AG09309 (cell line): Measurements from ENCODE around the gene KIF25.

ENCODE experiments used
- DNase-seq: peaks from one replicate; pipeline ENCODE4 v3.0.0-alpha.2; 2010; ENCODE audit warnings: low read depth
- H3K4me3 ChIP-seq: 2 replicates; pipeline ENCODE4 v1.5.1; 2011; ENCODE audit warnings: mild to moderate bottlenecking, low read depth, low read length, moderate library complexity; ENCODE audit not compliant: control insufficient read depth
- TF ChIP-seq, protein P1 (sequence below): IDR thresholded peaks from 2 replicates; pipeline ENCODE4 v1.5.1; 2011; ENCODE audit warnings: mild to moderate bottlenecking, low read depth, low read length, inconsistent platforms; ENCODE audit not compliant: insufficient read depth, control insufficient read depth; ENCODE audit errors: missing control alignments

KIF25 gene

GRCh38 chr6:168028181-168028580 lies 30.7 kb downstream of the KIF25 start:
- TF ChIP-seq, protein P1, sequence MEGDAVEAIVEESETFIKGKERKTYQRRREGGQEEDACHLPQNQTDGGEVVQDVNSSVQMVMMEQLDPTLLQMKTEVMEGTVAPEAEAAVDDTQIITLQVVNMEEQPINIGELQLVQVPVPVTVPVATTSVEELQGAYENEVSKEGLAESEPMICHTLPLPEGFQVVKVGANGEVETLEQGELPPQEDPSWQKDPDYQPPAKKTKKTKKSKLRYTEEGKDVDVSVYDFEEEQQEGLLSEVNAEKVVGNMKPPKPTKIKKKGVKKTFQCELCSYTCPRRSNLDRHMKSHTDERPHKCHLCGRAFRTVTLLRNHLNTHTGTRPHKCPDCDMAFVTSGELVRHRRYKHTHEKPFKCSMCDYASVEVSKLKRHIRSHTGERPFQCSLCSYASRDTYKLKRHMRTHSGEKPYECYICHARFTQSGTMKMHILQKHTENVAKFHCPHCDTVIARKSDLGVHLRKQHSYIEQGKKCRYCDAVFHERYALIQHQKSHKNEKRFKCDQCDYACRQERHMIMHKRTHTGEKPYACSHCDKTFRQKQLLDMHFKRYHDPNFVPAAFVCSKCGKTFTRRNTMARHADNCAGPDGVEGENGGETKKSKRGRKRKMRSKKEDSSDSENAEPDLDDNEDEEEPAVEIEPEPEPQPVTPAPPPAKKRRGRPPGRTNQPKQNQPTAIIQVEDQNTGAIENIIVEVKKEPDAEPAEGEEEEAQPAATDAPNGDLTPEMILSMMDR: no peak
- no peak for DNase-seq
- H3K4me3 ChIP-seq: no peak overlapping the region

- no peak overlapping the region for H3K4me3 ChIP-seq
- TF ChIP-seq, protein P1: no peak
- DNase-seq: no peak
Observed at GRCh38 chr6:168029459-168030217, 32.2 kb downstream of the KIF25 start.

DNA sequence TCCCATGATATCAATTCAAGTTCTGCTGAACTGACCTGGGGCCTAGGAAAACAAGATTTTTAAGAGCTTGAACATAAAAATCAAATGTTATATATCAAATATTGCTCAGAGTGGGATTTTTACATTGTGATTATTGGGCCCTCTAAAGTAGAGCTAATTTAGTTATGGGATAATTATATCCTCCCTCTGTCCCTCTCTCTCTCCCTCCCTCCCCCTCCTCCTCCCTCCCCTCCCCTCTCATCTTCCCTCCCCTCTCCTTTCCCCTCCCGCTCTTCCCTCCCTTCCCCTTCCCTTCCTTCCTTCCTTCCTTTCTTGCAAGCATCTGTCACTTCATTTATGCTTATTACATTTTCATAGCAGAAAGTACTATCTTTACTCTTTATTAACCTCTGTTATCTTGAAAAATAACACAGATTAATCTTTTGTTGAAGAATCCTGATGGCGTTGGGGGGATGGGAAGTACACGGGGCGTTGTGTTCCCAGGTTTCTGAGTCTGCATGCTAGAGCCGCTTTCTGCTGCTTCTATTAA lies 32.8 kb downstream of the KIF25 start:
- DNase-seq: no peak
- TF ChIP-seq, protein P1: no peak
- no peak overlapping the region for H3K4me3 ChIP-seq

DNA sequence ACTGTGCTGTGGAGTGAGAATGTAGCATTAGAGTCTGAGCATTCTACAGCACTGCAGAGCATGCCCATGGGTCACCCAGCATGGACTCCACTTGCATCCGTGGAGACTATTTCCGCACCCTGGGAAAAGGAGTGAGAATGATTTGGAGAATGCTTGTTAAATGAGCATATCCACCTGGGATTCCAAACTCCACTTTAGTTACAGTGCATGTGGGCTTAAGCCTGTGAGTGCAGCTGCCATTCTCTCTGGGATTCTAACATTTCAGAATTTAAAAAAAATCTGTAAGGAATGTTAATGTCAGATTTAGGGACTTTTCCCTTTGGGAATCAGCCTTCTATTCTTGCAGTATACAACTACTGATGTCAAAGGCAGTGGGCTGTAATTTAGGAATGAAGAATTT lies 33.4 kb downstream of the KIF25 start:
- TF ChIP-seq, protein P1: no peak
- H3K4me3 ChIP-seq: no peak overlapping the region
- no peak for DNase-seq

DNA sequence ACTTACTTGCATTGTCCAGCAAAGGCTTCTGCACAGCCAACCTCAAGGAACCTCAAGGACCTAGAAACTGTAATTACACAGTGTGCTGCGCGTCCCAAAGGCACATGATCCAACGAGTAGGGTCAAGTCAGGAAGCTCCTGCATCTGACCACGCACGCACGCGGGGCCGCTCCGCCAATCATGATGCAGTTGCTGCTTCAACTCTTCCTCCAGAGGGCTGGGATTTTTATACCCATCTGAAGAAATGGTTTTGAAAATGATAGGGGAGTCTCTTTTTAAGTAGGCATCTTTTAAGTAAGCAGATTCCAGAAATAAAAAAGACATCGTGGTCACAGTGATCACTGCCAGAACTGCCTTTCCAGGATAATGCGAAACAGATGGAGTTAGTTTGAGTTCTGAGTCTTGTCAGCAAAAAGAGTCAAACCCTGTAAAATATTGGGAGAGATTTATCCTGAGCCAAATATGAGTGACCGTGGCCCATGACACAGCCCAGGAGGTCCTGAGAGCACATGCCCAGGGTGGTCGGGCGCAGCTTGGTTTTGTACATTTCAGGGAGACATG lies 34.0 kb downstream of the KIF25 start:
- no peak overlapping the region for H3K4me3 ChIP-seq
- DNase-seq: peak; percentile 60
- TF ChIP-seq, protein P1: no peak

DNA sequence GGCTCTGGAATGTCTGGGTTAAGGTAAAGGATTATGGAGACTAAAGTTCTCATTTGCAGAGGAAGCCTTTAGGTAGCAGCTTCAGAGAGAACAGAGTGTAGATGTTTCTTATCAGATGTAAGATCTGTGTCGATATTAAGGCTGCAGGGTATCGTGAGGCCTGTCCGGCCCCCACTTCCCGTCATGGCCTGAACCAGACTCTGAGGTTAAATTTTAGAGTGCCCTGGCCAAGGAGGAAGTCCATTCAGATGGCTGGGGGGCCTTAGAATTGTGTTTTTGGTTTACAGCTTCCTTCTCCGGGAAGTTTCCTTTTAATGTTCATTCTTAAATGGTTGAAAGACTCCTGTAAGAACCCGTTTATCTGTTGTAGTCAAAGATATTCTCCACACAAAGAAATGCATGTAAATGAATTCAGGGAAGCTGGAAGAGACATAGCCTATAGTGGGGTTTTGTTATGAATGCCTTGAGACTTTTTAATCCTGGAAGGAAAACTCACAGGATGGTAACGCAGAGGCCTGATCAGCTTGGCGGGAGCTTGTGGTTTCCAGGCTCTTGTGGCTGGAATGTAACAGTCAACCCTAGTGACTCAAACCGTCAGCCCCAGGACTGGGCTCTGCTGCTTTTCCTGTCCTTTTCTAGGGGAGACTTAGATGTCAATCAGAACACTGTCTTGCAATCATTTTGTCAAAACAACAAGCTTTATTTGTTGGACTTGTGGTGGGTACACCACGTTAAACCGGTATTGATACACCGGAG lies 34.7 kb downstream of the KIF25 start:
- TF ChIP-seq, protein P1: peak; percentile 62
- H3K4me3 ChIP-seq: no peak overlapping the region
- DNase-seq: peak; percentile 46
